PFSK-1 (cell line): Measurements from ENCODE around the gene LECT2.

Source experiments
- POLR2AphosphoS5 ChIP-seq: IDR thresholded peaks from 2 replicates; pipeline ENCODE4 v1.6.1; 2012; ENCODE audit warnings: low read depth, mild to moderate bottlenecking, control low read depth, low read length, moderate library complexity
- REST ChIP-seq, 2 experiments: IDR thresholded peaks; 2 replicates each; pipeline versions ENCODE4 v1.6.1 to v1.8.0; 2011 to 2012; ENCODE audit warnings: low read depth in 2 of 2, low read length in 2 of 2, control low read depth in 1 of 2, inconsistent platforms in 1 of 2, mild to moderate bottlenecking in 1 of 2, moderate library complexity in 1 of 2; ENCODE audit not compliant: insufficient read depth in 1 of 2
- SIN3A ChIP-seq: IDR thresholded peaks from 2 replicates; pipeline ENCODE4 v1.6.1; 2012; ENCODE audit warnings: mild to moderate bottlenecking, low read length, moderate library complexity, borderline replicate concordance; ENCODE audit not compliant: insufficient read depth
- TAF1 ChIP-seq: IDR thresholded peaks from 2 replicates; pipeline ENCODE4 v1.6.1; 2012; ENCODE audit warnings: low read length, control low read depth, borderline replicate concordance; ENCODE audit not compliant: insufficient read depth

GRCh38 chr5:135965504-135965903 lies 10.7 kb upstream of the LECT2 start:
- TF ChIP-seq SIN3A (no peak), REST (IDR thresholded peaks at IDR 0.05; ENCODE audit: insufficient read depth in 1 of 2, low read depth in 2 of 2, low read length in 2 of 2) (no peak), POLR2AphosphoS5 (no peak), TAF1 (no peak)
